ENCODE measurements around the gene GAS6.

DNA sequence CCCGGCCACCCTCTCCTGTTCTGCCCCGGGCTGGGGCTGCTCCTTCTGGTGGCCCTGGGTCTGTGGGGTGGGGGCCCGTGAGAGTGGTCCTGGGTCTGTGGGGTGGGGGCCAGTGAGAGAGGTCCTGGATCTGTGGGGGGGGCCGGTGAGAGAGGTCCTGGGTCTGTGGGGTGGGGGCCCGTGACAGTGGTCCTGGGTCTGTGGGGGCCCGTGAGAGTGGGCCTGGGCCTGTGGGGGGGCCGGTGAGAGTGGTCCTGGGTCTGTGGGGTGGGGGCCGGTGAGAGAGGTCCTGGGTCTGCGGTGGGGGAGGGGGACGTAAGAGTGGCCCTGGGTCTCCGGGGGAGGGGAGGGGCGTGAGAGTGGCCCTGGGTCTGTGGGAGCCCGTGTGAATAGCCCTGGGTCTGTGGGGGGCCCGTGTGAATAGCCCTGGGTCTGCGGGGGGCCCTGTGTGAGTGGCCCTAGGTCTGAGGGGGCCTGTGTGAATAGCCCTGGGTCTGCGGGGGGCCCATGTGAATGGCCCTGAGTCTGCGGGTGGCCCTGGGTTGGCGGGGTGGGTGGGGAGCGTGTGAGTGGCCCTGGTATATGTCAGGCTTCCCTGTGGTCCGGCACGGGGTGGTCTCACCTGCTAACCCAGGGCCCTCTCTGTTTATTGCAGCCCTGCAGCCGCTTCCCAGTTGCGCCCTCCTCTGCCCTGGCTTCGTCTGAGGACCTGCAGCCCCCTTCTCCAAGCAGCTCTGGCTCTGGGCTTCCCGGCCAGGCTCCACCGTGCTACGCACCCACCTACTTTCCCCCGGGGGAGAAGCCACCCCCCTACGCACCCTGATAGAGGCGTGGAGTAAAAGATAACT is 52.6 kb downstream of the GAS6 start:
- TF ChIP-seq, protein P1, sequence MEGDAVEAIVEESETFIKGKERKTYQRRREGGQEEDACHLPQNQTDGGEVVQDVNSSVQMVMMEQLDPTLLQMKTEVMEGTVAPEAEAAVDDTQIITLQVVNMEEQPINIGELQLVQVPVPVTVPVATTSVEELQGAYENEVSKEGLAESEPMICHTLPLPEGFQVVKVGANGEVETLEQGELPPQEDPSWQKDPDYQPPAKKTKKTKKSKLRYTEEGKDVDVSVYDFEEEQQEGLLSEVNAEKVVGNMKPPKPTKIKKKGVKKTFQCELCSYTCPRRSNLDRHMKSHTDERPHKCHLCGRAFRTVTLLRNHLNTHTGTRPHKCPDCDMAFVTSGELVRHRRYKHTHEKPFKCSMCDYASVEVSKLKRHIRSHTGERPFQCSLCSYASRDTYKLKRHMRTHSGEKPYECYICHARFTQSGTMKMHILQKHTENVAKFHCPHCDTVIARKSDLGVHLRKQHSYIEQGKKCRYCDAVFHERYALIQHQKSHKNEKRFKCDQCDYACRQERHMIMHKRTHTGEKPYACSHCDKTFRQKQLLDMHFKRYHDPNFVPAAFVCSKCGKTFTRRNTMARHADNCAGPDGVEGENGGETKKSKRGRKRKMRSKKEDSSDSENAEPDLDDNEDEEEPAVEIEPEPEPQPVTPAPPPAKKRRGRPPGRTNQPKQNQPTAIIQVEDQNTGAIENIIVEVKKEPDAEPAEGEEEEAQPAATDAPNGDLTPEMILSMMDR (conservative IDR thresholded peaks at IDR 0.05; ENCODE audit: low read depth, low read length) = no peak
- TF ChIP-seq EZH2phosphoT487 (IDR thresholded peaks at IDR 0.05; ENCODE audit: borderline replicate concordance, low read length) = no peak
- TF ChIP-seq EZH2 (IDR thresholded peaks at IDR 0.05; ENCODE audit: low read length, unreplicated experiment) = no peak
